ENCODE measurements around the gene MGLL.

MGLL gene

DNA sequence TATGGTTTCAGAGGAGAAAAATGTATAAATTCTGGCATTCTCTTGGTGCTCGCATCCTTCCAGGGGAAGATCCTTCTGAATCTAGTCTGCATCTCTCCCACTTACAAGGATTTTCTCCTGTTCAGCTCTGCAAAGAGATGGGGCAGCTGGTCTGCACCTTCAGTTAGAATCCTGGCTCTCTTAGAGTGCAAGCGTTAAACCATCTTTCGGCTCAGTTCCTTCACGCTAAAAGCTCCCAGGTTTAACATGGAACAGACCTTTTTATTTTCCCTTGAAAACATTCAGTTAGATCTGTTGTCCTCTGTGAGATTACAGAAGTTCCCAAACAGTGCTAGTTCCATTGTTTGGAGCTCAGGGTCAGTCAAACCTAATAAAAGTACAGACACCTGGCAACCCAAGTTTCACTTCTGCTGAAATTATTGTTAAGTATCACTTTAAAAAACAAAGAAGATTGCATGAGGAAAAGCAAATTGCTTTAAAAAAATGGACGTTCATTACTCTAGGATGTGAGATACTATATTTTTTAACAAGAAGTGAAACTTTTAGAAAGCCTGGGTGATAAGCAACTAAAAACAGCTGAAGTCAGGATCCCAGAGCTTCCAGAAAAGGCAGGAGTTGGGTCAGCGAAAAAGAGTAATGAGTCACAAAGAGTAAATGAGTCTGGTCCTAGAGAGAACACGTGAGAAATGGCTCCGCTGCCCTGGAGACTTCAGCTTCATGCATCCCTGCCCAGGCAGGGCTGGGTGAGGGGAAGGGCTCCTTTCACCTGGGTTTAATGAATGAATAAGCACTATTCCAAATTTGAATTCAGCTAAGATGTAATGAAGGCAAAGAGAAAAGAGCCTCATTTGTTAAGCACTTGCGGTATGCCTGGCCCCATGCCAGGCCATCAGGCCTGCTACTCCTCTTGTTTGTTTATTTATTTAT lies 86.3 kb downstream of the MGLL start:
- Histone ChIP-seq H4K20me1 (ENCODE audit: insufficient read depth) (no peaks in the 10 kb centered on the region), H3K27ac (peak overlapping the region; percentile 71), H2AFZ (ENCODE audit: low read depth) (peak overlapping the region; percentile 77), H3K9ac (peak overlapping the region; percentile 49), H3K4me3 (IDR thresholded peaks at IDR 0.05; ENCODE audit: insufficient read depth, low read depth, low read length) (no peak overlapping the region), H3K4me2 (peak overlapping the region; percentile 75), H3K4me1 (ENCODE audit: low read depth, poor library complexity, severe bottlenecking) (peaks cover 52% of the 10 kb centered on the region), H3K36me3 (ENCODE audit: insufficient read depth) (no peaks in the 10 kb centered on the region), H3K79me2 (ENCODE audit: insufficient read depth, low read depth) (no peaks in the 10 kb centered on the region), H3K27me3 (ENCODE audit: insufficient read depth, low read depth) (no peaks in the 10 kb centered on the region)
- TF ChIP-seq, protein P1, sequence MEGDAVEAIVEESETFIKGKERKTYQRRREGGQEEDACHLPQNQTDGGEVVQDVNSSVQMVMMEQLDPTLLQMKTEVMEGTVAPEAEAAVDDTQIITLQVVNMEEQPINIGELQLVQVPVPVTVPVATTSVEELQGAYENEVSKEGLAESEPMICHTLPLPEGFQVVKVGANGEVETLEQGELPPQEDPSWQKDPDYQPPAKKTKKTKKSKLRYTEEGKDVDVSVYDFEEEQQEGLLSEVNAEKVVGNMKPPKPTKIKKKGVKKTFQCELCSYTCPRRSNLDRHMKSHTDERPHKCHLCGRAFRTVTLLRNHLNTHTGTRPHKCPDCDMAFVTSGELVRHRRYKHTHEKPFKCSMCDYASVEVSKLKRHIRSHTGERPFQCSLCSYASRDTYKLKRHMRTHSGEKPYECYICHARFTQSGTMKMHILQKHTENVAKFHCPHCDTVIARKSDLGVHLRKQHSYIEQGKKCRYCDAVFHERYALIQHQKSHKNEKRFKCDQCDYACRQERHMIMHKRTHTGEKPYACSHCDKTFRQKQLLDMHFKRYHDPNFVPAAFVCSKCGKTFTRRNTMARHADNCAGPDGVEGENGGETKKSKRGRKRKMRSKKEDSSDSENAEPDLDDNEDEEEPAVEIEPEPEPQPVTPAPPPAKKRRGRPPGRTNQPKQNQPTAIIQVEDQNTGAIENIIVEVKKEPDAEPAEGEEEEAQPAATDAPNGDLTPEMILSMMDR (conservative IDR thresholded peaks at IDR 0.05; ENCODE audit: low read depth, low read length), result no peak

DNA sequence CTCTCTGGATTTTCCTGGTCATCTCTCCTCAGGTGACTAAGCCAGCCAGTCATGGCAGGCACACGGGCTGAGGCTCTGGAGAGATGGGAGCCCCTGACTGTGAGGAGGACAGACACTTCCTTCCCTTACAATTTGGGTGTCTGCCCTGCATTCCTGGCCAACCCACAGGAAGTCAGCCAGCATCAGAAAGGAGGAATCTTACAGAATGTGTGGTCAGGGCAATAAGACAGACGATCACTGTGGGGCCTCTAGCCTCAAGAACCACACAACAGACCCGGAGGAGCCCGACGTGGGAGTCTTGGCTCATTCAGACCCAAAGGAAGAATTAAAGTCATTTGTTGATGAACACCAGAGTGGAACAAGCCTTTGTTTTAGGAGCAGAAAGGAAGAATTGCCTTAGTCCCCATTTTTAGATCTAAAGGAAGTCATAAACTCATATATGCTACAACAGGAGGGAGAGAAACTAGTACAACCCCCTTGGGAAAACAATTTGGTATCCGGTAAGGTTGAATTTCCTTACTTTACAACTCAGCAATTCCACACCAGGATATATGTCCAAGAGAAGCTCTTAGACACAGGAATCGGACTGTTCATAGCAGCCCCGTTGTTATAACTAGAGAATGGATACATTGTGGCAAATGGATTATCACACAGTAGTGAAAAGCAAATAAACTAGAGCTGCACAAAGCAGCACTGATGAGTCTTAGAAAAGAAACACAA lies 87.4 kb downstream of the MGLL start:
- Histone ChIP-seq H3K4me1 (ENCODE audit: low read depth, poor library complexity, severe bottlenecking) (peaks cover 52% of the 10 kb centered on the region), H3K79me2 (ENCODE audit: insufficient read depth, low read depth) (no peaks in the 10 kb centered on the region), H4K20me1 (ENCODE audit: insufficient read depth) (no peaks in the 10 kb centered on the region), H3K4me3 (IDR thresholded peaks at IDR 0.05; ENCODE audit: insufficient read depth, low read depth, low read length) (peak overlapping the region; percentile 63), H3K27ac (peak overlapping the region; percentile 71; the same call in 1 of the 2 replicates), H3K36me3 (ENCODE audit: insufficient read depth) (no peaks in the 10 kb centered on the region), H3K9ac (peak overlapping the region; percentile 49; the same call in 1 of the 2 replicates), H3K27me3 (ENCODE audit: insufficient read depth, low read depth) (no peaks in the 10 kb centered on the region), H2AFZ (ENCODE audit: low read depth) (peak overlapping the region; percentile 77; the same call in 1 of the 2 replicates), H3K4me2 (peak overlapping the region; percentile 75)
- TF ChIP-seq, protein P1 (conservative IDR thresholded peaks at IDR 0.05; ENCODE audit: low read depth, low read length), result no peak

DNA sequence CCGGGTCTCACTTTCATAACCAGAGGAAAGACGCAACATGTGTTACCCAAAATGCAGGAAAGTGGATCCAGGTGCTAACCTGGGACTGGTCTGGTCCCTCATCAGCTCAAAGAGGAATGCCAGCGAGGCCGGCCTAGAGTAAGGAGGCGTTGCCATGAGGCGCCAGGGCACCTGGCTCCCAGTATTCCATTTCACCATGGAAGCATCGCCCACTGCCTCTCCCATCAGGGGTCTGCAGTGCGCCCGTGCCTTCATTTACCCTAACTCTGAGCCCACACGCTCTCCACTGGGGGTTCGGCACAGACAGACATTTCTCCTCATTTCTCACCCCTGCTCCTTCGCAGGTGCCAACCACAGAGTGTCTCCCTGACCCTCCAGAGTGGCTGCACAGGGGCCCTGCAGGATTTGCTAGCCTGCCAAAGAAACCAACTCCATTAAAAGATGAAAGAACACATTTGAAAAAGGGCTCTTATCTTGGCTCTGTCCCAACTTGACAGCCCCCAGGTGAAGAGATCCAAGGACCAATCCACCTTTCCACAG lies 88.1 kb downstream of the MGLL start:
- peak overlapping the region; percentile 71; the same call in 1 of the 2 replicates for H3K27ac ChIP-seq
- H3K9ac ChIP-seq, result peak overlapping the region; percentile 49; the same call in 1 of the 2 replicates
- peak overlapping the region; percentile 77; the same call in 1 of the 2 replicates for H2AFZ ChIP-seq (ENCODE audit: low read depth)
- TF ChIP-seq, protein P1 (conservative IDR thresholded peaks at IDR 0.05; ENCODE audit: low read depth, low read length), result no peak
- H3K4me1 ChIP-seq (ENCODE audit: low read depth, poor library complexity, severe bottlenecking), result peaks cover 52% of the 10 kb centered on the region
- H3K36me3 ChIP-seq (ENCODE audit: insufficient read depth), result no peaks in the 10 kb centered on the region
- no peaks in the 10 kb centered on the region for H4K20me1 ChIP-seq (ENCODE audit: insufficient read depth)
- H3K79me2 ChIP-seq (ENCODE audit: insufficient read depth, low read depth), result no peaks in the 10 kb centered on the region
- H3K4me3 ChIP-seq (IDR thresholded peaks at IDR 0.05; ENCODE audit: insufficient read depth, low read depth, low read length), result peak overlapping the region; percentile 63
- peak overlapping the region; percentile 75 for H3K4me2 ChIP-seq
- H3K27me3 ChIP-seq (ENCODE audit: insufficient read depth, low read depth), result no peaks in the 10 kb centered on the region

DNA sequence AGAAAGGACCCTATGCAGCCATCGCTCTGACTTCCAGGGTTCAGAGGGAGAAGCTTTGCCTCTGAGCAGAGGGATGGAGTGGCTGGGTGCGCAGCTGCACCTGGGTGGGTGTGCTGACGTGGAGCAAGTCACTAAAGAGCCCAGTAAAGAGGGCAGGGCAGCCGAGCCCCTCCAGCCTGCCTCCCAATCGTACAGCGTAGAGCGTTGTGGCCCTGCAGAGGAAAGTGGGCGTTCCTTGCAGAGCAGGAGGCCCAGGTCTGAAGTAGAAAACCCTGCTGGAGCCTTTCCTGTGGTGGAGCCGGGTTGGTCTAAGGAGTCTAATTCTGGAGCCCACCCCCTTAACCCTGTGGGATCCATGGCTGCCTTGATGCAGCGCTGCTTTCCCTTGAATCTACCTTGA lies 88.5 kb downstream of the MGLL start:
- no peak overlapping the region for H3K27ac ChIP-seq
- no peaks in the 10 kb centered on the region for H4K20me1 ChIP-seq (ENCODE audit: insufficient read depth)
- TF ChIP-seq, protein P1 (conservative IDR thresholded peaks at IDR 0.05; ENCODE audit: low read depth, low read length), result no peak
- H3K36me3 ChIP-seq (ENCODE audit: insufficient read depth), result no peaks in the 10 kb centered on the region
- H2AFZ ChIP-seq (ENCODE audit: low read depth), result no peak overlapping the region
- H3K9ac ChIP-seq, result no peak overlapping the region
- H3K27me3 ChIP-seq (ENCODE audit: insufficient read depth, low read depth), result no peaks in the 10 kb centered on the region
- H3K4me3 ChIP-seq (IDR thresholded peaks at IDR 0.05; ENCODE audit: insufficient read depth, low read depth, low read length), result no peak overlapping the region
- no peaks in the 10 kb centered on the region for H3K79me2 ChIP-seq (ENCODE audit: insufficient read depth, low read depth)
- H3K4me1 ChIP-seq (ENCODE audit: low read depth, poor library complexity, severe bottlenecking), result peaks cover 50% of the 10 kb centered on the region
- no peak overlapping the region; the same call in 1 of the 2 replicates for H3K4me2 ChIP-seq

All from KMS-11 (cell line).